ENCODE measurements around the gene AMER2. TPM values are rescaled to one million over a fixed set of nuclear protein-coding genes. Genes with fewer than 3 reads are reported as not detected.

AMER2 gene
- total RNA-seq, 4 donors from 2014 or later = 0.94 to 9.5 TPM; not detected in 2

GRCh38 chr13:25151626-25152195, 20.4 kb downstream of the AMER2 start:
- TF ChIP-seq CTCF (IDR thresholded peaks at IDR 0.05; ENCODE audit: low read depth) = no peak

- TF ChIP-seq CTCF (IDR thresholded peaks at IDR 0.05; ENCODE audit: low read depth) = no peak
Measured at GRCh38 chr13:25149711-25150110, 22.4 kb downstream of the AMER2 start.

- TF ChIP-seq CTCF (IDR thresholded peaks at IDR 0.05; ENCODE audit: low read depth) = no peak
Measured at GRCh38 chr13:25148402-25148771, 23.7 kb downstream of the AMER2 start.

GRCh38 chr13:25147638-25148401, 24.3 kb downstream of the AMER2 start:
- no peak for TF ChIP-seq CTCF (IDR thresholded peaks at IDR 0.05; ENCODE audit: low read depth)

GRCh38 chr13:25143706-25144105, 28.4 kb downstream of the AMER2 start:
- no peak for TF ChIP-seq CTCF (IDR thresholded peaks at IDR 0.05; ENCODE audit: low read depth)

- no peak for TF ChIP-seq CTCF (IDR thresholded peaks at IDR 0.05; ENCODE audit: low read depth)
Measured at GRCh38 chr13:25141042-25141441, 31.0 kb downstream of the AMER2 start.

- TF ChIP-seq CTCF (IDR thresholded peaks at IDR 0.05; ENCODE audit: low read depth) = no peak
Measured at GRCh38 chr13:25137788-25138115, 34.3 kb downstream of the AMER2 start.

All from subcutaneous adipose tissue (tissue), 4 donors.